ENCODE results near the gene TMEM53.
A peak's percentile ranks its signal among the peaks of the same experiment; 100 is the strongest.

TMEM53 gene

DNA sequence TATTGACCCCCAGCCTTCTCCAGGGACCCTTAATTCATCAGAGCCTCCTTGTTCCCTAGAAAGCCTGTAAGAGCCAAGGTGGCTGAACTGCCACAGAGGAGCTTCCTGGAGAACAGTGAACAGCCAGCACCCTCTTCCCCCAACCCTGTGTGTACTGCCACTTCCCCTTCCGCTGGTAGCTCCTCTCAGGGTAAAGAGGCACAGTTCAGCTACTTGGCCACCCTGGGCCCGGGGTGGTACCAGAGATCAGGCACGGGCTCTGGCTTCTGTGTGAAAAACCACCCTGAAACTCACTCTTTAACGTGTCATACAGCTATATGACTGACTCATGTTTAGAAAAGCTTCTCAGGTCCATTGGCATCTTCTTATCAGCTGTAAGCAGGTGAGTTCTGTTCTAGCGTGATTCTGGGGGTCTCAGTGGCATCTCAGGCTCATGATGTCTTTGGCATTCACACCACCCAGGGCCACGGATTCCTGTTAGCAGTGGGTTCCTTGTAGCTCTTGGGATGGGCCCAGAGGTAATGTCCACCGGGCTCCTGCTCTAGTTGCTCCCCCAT is 22.6 kb upstream of the TMEM53 start:
- DNase-seq, result no peak

- DNase-seq, result no peak
These were observed 21.8 kb upstream of the TMEM53 start for GRCh38 chr1:44696101-44696500.

DNA sequence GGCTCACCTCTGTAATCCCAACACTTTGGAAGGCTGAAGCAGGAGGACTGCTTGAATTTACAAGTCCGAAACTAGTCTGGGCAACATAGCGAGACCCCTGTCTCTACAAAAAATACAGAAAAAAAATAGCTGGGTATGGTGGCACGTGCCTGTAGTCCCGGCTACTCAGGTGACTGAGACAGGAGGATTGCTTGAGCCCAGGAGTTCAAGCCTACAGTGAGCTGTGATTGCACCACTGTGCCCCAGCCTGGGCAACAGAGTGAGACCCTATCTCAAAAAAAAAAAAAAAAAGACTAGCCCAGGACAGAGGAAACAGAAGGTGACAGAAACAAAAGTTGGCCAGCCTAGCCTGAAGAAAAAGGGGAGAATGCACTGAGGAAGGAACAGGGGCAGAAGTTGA is 21.4 kb upstream of the TMEM53 start:
- no peak for DNase-seq

DNA sequence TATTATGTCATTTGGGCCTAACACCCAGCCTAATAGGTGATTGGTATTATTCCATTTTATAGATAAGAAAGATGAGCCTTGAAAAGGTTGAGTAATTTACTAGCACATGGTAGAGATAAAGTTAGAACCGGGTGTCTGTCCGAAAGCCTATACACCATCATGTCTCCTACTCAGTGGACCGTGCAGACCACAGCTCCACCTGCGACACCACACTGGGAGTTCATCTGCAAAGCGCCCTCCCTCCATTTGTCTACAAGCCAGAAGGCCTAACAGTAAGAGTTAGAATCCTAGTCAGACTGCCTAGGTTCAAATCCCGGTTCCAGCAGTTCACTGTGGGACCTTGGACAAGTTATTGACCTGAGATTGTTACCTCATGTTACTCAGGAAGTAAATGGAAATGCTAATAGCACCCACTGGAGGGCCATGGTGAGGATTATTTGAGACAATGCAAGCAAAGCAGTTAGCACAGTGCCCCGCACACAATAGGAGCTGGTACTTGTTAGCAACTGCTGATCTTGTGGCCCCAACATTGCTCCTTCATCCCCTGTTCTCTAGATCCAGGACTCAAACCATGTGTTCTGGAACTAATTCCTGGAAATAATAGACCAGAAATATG is 20.7 kb upstream of the TMEM53 start:
- DNase-seq, result no peak

DNA sequence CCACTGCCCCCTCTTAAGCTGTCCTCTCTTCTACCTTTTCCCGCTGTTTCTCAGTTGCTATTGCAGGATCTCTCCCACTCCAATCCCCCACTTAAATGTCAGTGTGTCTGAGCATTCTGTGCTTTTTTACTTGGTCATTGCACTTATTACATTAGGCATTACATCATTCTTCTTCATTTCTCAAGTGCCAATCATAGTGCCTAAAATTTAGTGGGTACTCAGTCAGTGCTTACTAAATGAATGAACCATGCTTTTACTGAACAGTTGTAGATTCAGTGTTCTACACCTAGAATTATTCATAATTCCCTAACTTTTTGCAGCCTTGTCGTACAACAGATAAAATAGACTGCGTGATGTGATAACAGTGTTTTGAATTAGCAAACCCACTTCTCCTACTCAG is 19.6 kb upstream of the TMEM53 start:
- DNase-seq, result no peak

DNA sequence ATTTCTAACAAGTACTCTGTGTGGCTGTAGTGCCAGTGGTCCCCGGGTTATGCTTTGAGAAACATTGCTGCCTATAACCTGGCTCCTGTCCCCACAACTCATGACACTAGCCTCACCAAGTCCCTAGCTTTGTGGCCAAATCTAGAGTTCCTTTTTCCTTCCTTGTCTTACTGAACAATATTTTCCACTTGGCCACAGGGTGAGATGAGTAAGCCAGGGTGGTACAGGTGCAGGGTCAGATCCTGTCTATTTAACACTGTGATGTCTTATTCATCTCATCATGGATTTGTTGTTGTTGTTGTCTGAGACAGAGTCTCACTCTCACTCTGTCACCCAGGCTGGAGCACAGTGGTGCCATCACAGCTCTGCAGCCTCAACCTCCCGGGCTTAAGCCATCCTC is 18.9 kb upstream of the TMEM53 start:
- no peak for DNase-seq

- no peak for DNase-seq
These were observed 15.1 kb upstream of the TMEM53 start for GRCh38 chr1:44689447-44689765.

DNA sequence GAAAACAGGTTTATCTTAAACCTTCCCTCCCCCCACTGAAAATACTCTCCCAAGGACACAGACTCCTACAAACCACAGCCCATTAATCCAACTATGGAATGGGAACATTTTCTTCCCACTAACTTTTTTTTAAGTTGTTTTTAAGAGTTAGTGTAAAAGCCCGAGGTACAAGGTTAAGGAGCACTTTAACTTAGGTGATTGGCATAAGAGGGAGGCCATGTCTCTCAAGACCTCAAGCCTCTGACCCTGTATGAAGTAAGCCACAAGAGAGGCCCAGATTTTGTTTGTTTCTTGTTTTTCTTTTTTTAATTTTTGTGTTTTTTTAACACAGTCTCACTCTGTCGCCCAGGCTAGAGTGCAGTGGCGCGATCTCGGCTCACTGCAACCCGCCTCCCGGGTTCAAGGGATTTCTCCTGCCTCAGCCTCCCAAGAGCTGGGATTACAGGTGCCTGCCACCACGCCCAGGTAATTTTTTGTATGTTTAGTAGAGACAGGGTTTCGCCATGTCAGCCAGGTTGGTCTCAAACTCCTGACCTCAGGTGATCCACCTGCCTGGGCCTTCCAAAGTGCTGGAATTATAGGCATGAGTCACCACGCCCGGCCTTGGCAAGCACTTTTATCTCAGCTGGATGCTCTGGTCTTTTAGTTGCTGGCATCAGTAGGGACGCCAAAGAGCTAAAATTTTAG is 14.6 kb upstream of the TMEM53 start:
- DNase-seq, result no peak

DNA sequence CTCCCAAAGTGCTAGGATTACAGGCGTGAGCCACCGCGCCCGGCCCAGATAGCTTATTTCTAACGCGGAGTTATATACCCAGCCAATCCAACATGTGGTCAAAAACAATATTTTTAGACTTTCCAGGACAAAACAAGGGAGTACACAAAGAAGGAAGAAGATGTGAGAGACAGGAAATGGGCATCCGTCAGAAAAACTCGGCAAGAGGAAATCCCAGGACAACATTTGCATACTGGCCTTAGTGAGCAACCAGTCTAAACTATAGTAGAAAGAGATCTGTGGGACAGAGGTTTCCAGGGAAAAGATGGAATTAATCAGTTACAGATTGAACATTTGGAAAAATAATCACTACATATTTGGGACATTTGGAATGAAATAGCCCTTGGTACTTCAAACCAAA is 11.6 kb upstream of the TMEM53 start:
- no peak for DNase-seq

DNA sequence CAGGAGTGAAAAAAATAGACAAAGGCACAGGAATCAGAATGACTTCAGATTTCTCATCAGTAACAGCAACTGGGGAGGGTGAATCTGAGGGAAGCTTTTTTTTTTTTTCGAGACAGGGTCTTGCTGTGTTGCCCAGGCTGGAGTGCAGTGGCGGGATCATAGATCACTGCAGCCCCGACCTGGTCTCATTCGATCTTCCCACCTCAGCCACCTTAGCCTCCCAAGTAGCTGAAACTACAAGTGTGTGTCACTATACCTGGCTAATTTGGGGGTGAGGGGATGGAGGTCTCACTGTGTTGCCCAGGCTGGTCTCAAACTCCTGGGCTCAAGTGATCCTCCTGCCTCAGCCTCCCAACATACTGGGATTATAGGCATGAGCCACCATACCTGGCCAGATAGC is 10.9 kb upstream of the TMEM53 start:
- DNase-seq, result no peak

DNA sequence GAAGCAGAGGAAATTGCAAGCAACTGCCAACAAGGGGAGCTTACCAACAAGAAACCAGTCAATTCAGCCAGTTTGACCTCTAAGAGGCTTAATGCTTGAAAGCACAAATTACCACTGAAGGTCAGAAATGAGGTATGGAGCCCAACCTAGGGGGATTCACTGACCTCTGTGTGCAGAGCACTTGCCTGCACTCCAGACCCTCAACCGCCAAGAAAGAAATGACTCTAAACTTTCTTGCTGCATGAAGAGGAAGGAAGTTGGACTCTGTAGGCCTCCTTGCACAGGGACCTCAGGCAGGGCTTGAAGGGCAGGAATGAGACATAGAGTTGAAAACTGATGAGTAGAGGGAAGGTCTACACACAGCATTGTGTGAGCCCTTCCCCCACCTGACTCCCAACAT is 10.2 kb upstream of the TMEM53 start:
- no peak for DNase-seq

DNA sequence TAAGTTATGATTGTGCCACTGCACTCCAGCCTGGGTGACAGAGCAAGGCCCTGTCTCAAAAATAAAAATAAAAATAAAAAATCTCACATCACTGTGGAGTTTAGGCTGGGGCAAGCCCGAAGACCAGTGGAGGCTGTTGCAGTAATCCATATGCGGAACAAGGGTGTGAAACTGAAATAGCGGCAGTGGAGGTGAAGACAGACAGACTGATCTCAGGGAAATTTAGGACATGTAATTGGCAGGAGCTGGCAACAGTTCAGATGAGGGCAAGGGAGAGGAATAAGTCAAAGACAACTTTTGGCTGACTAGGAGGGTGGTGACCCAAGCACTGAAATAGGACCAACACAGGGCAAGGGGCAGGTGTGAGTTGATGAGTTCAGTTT is 8.6 kb upstream of the TMEM53 start:
- no peak for DNase-seq

DNA sequence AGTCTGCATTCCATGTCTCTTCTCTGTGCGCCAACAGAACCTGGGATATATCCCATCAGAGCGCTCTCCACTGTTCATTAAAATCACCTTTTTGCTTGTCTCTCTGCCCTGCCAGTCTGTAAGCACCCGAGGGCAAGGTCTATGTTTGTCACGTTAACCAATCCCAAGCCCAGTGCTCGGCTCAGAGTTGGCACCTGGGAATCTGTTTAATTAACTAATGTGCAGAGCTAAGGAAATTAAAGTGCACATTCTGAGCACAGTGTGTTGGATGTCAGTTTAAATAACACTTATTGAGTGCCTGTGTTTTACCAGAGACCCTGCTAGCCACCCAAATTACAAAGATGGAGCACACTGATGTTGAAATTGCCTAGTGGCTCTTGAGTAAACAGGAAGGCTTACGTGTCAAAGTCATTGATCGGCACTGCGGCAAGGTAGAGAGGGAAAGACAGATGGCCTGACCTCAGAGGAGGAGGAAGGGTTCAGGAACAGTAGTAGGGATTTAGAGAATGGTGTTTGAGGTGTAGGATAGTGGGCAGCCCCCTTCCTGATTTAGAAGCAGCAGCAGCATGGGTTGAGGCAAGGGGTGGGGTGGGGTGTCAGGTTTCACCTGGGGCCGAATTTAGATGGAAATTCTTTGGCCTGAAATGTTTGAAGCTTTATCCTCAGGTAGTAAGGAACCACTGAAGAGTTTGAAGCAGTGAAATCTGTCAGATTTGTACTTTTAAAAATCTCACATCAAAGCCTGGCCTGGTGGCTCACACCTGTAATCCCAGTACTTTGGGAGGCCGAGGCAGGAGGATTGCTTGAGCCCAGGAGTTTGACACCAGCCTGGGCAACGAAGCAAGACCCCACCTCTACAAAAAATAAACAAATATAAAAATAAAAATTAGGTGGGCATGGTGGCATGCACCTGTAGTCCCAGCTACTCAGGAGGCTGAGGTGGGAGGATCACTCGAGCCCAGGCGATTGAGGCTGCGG is 7.9 kb upstream of the TMEM53 start:
- DNase-seq, result peak; percentile 27

DNA sequence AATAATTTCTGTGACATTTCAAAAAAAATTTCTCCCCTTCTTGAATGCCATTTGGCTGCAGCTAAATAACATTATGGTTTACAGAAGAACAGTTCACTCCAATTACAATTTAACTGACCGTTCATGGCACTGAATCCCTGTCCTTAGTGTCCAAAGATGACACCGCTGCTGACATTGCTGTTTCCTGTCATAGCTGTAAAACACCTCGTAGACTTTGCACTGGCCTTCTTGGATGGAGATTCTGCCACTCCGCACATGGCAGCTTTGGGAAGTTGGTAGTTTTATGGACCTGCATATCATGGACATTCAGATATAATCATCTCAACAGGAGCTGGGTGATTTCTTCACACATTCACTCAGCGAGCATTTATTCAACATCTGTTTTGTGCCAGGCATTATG is 5.2 kb upstream of the TMEM53 start:
- DNase-seq, result no peak

DNA sequence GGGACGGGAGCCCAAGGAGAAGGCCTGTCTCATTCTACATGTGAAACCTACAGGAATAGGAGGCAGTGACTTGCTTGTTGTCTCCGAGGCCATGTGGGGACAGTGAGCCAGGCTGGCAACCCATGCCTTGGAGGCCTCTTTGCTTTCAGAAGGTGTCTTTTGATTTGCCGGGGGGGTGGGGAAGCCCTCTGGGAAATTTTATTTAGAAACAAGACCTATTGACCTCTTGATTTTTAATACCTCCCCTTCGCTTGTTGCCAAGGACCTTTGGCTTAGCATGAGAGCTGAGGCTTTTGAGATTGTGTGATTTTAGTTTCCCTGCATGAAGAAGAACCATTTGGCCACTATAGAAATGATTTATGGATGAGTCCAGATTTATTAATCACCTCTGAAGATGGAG is 4.3 kb upstream of the TMEM53 start:
- no peak for DNase-seq

DNA sequence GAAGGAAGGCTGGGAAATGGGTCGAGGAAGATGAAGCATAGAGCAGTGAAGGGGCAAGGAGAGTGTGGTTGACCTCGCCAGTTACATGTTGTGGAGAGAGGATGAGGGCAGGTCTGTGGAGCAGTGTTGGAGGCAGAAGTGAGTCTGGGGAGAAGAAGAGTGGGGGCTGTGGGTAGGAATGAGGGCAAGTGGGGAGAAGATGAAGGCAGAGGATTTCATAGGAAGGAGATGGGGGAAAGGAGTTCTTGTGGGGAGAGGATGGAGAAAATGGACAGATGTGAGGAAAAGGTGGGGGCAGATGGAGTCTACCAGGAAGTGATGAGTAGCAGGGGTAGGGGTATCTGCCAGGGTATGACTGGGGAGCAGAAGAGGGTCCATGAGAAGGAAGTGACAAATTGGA is 3.8 kb upstream of the TMEM53 start:
- no peak for DNase-seq

- DNase-seq, result no peak
These were observed 3.0 kb upstream of the TMEM53 start for GRCh38 chr1:44677201-44677766.

DNA sequence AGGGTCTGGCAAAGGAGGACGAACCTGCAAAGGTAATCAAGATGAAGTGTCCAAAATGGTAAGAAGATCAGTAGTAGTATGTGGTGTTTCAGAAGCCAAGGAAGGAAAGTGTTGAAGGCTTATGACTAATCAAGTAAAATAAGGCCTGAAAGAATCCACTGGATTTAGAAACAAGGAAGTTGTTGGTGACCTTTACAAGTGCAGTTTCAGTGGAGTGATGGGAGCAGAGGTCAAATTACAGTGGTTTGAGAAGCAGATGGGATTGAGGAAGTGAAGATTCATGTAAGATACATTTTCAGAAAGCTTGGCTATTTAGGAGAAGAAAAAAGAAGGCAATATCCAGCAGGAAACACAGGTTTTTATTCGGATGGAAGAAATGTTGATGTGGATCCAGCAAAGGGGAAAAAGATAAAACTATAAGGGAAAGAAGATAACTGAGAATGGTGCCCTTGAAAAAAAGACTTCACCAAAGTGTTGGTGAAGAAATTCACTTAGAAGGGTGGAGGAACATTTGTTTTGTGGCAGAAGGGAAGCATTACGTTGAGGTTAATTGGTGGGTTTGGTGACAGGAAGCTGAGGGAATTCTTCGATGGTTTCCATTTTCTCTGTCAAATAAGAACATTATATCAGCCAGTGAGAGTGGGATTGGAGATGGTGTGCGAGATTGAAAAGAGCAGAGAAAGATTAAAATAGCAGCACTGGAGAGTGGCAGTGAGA is 2.4 kb upstream of the TMEM53 start:
- DNase-seq, result no peak

- DNase-seq, result no peak
These were observed 905 bp upstream of the TMEM53 start for GRCh38 chr1:44675186-44675585.

- no peak for DNase-seq
These were observed 587 bp downstream of the TMEM53 start for GRCh38 chr1:44673675-44674112.

DNA sequence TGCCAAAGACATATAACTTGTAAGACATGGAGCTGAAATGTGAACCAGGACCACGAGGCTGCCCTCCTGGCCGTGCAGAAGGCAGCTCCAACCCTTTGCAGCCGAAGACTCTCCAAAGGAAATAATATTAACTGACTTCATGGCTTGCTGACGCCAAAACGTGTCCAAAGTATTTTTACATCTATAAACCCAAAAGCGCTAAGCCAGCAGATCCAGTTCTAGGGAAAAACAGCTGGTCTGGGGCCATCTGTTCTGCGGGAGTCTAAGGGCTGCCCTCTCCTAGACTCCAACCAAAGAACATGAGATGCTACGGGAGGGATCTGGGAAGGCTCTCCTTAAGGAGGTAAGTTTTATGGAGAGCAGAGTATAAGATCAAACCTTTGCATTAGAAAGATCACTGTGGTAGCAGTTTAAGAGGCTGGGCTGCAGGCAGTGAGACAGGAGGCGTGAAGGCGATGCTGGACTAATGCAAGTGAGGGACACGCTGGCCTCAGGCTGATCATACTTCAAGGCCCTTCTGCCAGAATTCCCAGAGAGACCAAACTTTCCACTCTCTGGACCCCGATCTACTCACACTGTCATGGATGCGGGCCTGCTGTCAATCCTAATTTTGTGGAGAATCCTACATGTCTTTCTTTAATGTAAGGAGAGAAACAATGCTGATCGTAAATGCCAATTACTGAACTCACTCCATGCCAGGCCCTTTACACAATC is 1.2 kb downstream of the TMEM53 start:
- DNase-seq, result no peak
